Subcutaneous abdominal adipose tissue (tissue), 5 donors: ENCODE data around the gene THOC1.
"Not testable (repeated sequence)": the region's sequence is repeated elsewhere in the genome, so short reads cannot be mapped to it uniquely, and the experiment has no call there.

Source experiments
- H3K27ac ChIP-seq: one replicate; pipeline ENCODE4 v1.7.0; 2013; ENCODE audit warnings: low read depth, mild to moderate bottlenecking, inconsistent platforms, low read length, moderate library complexity
- H3K27me3 ChIP-seq, 5 donors: one replicate each; pipeline ENCODE4 v1.7.0; 2013; ENCODE audit warnings: low read length in 5 of 5, inconsistent platforms in 1 of 5; ENCODE audit not compliant: control insufficient read depth in 5 of 5, insufficient read depth in 4 of 5
- H3K36me3 ChIP-seq, 5 donors: one replicate each; pipeline ENCODE4 v1.7.0; 2013; ENCODE audit warnings: low read length in 5 of 5; ENCODE audit not compliant: control insufficient read depth in 5 of 5, insufficient read depth in 5 of 5
- H3K4me1 ChIP-seq, 5 donors: one replicate each; pipeline ENCODE4 v1.7.0; 2013; ENCODE audit warnings: low read length in 5 of 5, mild to moderate bottlenecking in 3 of 5, moderate library complexity in 1 of 5; ENCODE audit not compliant: control insufficient read depth in 5 of 5, insufficient read depth in 5 of 5
- H3K4me3 ChIP-seq, 5 donors: one replicate each; pipeline ENCODE4 v1.7.0; 2013; ENCODE audit warnings: low read length in 5 of 5, low read depth in 1 of 5
- H3K9ac ChIP-seq, 5 donors: one replicate each; pipeline ENCODE4 v1.7.0; 2013; ENCODE audit warnings: low read length in 5 of 5, mild to moderate bottlenecking in 4 of 5, moderate library complexity in 3 of 5
- H3K9me3 ChIP-seq, 5 donors: one replicate each; pipeline ENCODE4 v1.7.0; 2013; ENCODE audit warnings: low read length in 5 of 5; ENCODE audit not compliant: control insufficient read depth in 5 of 5
- donor health status: healthy.
- donor health status: healthy.
- donor health status: healthy.
- donor health status: healthy.
- donor health status: healthy.

The THOC1 gene

GRCh38 chr18:267688-268552, at the start of gene THOC1:
THOC1 (minus strand) TSS chr18:268047; CDS start chr18:268019, 28 bp downstream.
- Histone ChIP-seq H3K9me3 (no peaks in the 10 kb centered on the region), H3K27me3 (no peaks in the 10 kb centered on the region), H3K4me3 (peak within 1 kb of the TSS; percentile 94 to 99 (median 96)), H3K27ac (peak within 1 kb of the TSS; percentile 97), H3K36me3 (peaks cover 12 to 18% (median 15%) of the 10 kb centered on the region in 5 donors), H3K4me1 (peaks cover 4 to 20% (median 16%) of the 10 kb centered on the region in 5 donors), H3K9ac (peak within 1 kb of the TSS; percentile 92 to 99 (median 98))

- Histone ChIP-seq H3K9me3 (no peaks in the 10 kb centered on the region), H3K27ac (no peak overlapping the region), H3K27me3 (no peaks in the 10 kb centered on the region), H3K4me1 (peaks cover 2 to 18% (median 13%) of the 10 kb centered on the region in 5 donors), H3K4me3 (no peak overlapping the region), H3K9ac (no peak overlapping the region), H3K36me3 (peaks cover 0 to 4% (median 0%) of the 10 kb centered on the region in 5 donors)
Observed at GRCh38 chr18:317618-318017, 49.8 kb upstream of the THOC1 start.

GRCh38 chr18:316393-316792, 48.5 kb upstream of the THOC1 start:
- no peak overlapping the region for H3K9ac ChIP-seq
- H3K9me3 ChIP-seq: no peaks in the 10 kb centered on the region
- no peak overlapping the region for H3K4me3 ChIP-seq
- H3K36me3 ChIP-seq: peaks cover 0 to 4% (median 0%) of the 10 kb centered on the region in 5 donors
- no peaks in the 10 kb centered on the region for H3K27me3 ChIP-seq
- peaks cover 0 to 10% (median 5%) of the 10 kb centered on the region in 5 donors for H3K4me1 ChIP-seq
- no peak overlapping the region for H3K27ac ChIP-seq

- Histone ChIP-seq H3K4me3 (no peak overlapping the region), H3K9ac (no peak overlapping the region)
Observed at GRCh38 chr18:313931-314330, 46.1 kb upstream of the THOC1 start.

GRCh38 chr18:312415-312814, 44.6 kb upstream of the THOC1 start:
- H3K9me3 ChIP-seq: no peaks in the 10 kb centered on the region
- no peak overlapping the region for H3K4me3 ChIP-seq
- H3K36me3 ChIP-seq: no peaks in the 10 kb centered on the region
- H3K4me1 ChIP-seq: peaks cover 0 to 10% (median 5%) of the 10 kb centered on the region in 5 donors
- H3K27ac ChIP-seq: no peak overlapping the region
- H3K9ac ChIP-seq: no peak overlapping the region
- H3K27me3 ChIP-seq: no peaks in the 10 kb centered on the region

More at GRCh38 chr18:313931-314330, 46.1 kb upstream of the THOC1 start:
- Histone ChIP-seq H3K36me3 (peaks cover 0 to 3% (median 0%) of the 10 kb centered on the region in 5 donors), H3K4me1 (peaks cover 0 to 10% (median 5%) of the 10 kb centered on the region in 5 donors), H3K27me3 (no peaks in the 10 kb centered on the region), H3K9me3 (no peaks in the 10 kb centered on the region), H3K27ac (no peak overlapping the region)

GRCh38 chr18:310042-310441, 42.2 kb upstream of the THOC1 start:
- no peak overlapping the region for H3K27ac ChIP-seq
- peaks cover 0 to 4% (median 0%) of the 10 kb centered on the region in 5 donors for H3K27me3 ChIP-seq
- no peaks in the 10 kb centered on the region for H3K36me3 ChIP-seq
- no peaks in the 10 kb centered on the region for H3K9me3 ChIP-seq
- H3K4me3 ChIP-seq: no peak overlapping the region
- no peak overlapping the region for H3K9ac ChIP-seq
- peaks cover 0 to 10% (median 5%) of the 10 kb centered on the region in 5 donors for H3K4me1 ChIP-seq

GRCh38 chr18:308086-308485, 40.2 kb upstream of the THOC1 start:
- H3K9ac ChIP-seq, H3K4me1 ChIP-seq, H3K36me3 ChIP-seq, H3K27me3 ChIP-seq, H3K9me3 ChIP-seq, H3K27ac ChIP-seq, H3K4me3 ChIP-seq: not testable (repeated sequence)

- Histone ChIP-seq H3K27me3 (peaks cover 0 to 5% (median 0%) of the 10 kb centered on the region in 5 donors), H3K9ac (no peak overlapping the region), H3K9me3 (no peaks in the 10 kb centered on the region), H3K4me3 (no peak overlapping the region), H3K36me3 (no peaks in the 10 kb centered on the region), H3K4me1 (peaks cover 0 to 2% (median 0%) of the 10 kb centered on the region in 5 donors), H3K27ac (no peak overlapping the region)
Observed at GRCh38 chr18:306608-307255, 38.9 kb upstream of the THOC1 start.

GRCh38 chr18:305003-305501, 37.2 kb upstream of the THOC1 start:
- Histone ChIP-seq H3K4me1 (peaks cover 0 to 2% (median 0%) of the 10 kb centered on the region in 5 donors), H3K27ac (no peak overlapping the region), H3K36me3 (no peaks in the 10 kb centered on the region), H3K27me3 (peaks cover 0 to 5% (median 0%) of the 10 kb centered on the region in 5 donors), H3K9me3 (no peaks in the 10 kb centered on the region), H3K9ac (no peak overlapping the region), H3K4me3 (no peak overlapping the region)

GRCh38 chr18:303607-304006, 35.8 kb upstream of the THOC1 start:
- Histone ChIP-seq H3K36me3 (no peaks in the 10 kb centered on the region), H3K9me3 (no peaks in the 10 kb centered on the region), H3K27ac (no peak overlapping the region), H3K9ac (no peak overlapping the region), H3K4me3 (no peak overlapping the region), H3K4me1 (peaks cover 0 to 2% (median 0%) of the 10 kb centered on the region in 5 donors), H3K27me3 (peaks cover 0 to 5% (median 0%) of the 10 kb centered on the region in 5 donors)
